ENCODE results near the gene ADGRF4. TPM values are rescaled to one million over a fixed set of nuclear protein-coding genes. Genes with fewer than 3 reads are reported as not detected.

The ADGRF4 gene
- total and polyA plus RNA-seq, 5 donors from 2014 or later = not detected

- H3K9me3 ChIP-seq (ENCODE audit: control insufficient read depth in 2 of 2, low read length in 2 of 2) = peaks cover 0 to 1% of the 10 kb centered on the region in 2 experiments
- Mint-ChIP-seq H3K36me3 (no peaks in the 10 kb centered on the region), H3K4me1 (no peaks in the 10 kb centered on the region), H3K27ac (no peak overlapping the region), H3K4me3 (no peak overlapping the region), H3K9me3 (peaks cover 0 to 2% (median 0%) of the 10 kb centered on the region in 7 donors), H3K27me3 (no peaks in the 10 kb centered on the region)
- no peaks in the 10 kb centered on the region for H3K27me3 ChIP-seq (ENCODE audit: control insufficient read depth, insufficient read depth, low read length)
- H3K4me3 ChIP-seq (ENCODE audit: low read depth, low read length) = no peak overlapping the region
- no peaks in the 10 kb centered on the region for H3K4me1 ChIP-seq (ENCODE audit: control insufficient read depth, insufficient read depth, low read length, poor library complexity, severe bottlenecking)
- ATAC-seq (ENCODE audit: low read depth in 2 of 2) = no peak
- H3K27ac ChIP-seq (ENCODE audit: insufficient read depth, low read length, poor library complexity, severe bottlenecking) = no peak overlapping the region
- no peak for DNase-seq
- no peaks in the 10 kb centered on the region for H3K36me3 ChIP-seq (ENCODE audit: control insufficient read depth, insufficient read depth, low read length)
These were observed 64.1 kb downstream of the ADGRF4 start for GRCh38 chr6:47762502-47762901.

DNA sequence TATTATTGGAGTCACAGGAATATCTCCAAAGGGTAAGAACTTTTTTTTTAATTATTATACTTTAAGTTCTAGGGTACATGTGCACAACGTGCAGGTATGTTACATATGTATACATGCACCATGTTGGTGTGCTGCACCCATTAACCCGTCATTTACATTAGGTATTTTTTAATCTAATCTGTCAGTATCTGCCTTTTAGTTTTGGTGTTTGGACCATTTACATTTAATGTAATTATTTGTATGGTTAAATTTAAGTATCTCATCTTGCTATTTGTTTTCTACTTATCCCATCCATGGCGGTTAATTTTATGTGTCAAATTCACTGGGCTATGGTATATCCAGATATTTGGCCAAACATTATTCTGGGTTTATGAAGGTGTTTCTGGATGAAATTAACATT, 68.1 kb downstream of the ADGRF4 start:
- Mint-ChIP-seq H3K27me3 (peaks cover 8% of the 10 kb centered on the region), H3K9me3 (peaks cover 0 to 2% (median 0%) of the 10 kb centered on the region in 7 donors), H3K4me1 (no peaks in the 10 kb centered on the region), H3K27ac (no peak overlapping the region), H3K4me3 (no peak overlapping the region), H3K36me3 (no peaks in the 10 kb centered on the region)
- Histone ChIP-seq H3K27ac (ENCODE audit: insufficient read depth, low read length, poor library complexity, severe bottlenecking) (no peak overlapping the region), H3K4me1 (ENCODE audit: control insufficient read depth, insufficient read depth, low read length, poor library complexity, severe bottlenecking) (no peaks in the 10 kb centered on the region), H3K9me3 (ENCODE audit: control insufficient read depth in 2 of 2, low read length in 2 of 2) (peaks cover 0 to 1% of the 10 kb centered on the region in 2 experiments), H3K4me3 (ENCODE audit: low read depth, low read length) (no peak overlapping the region), H3K36me3 (ENCODE audit: control insufficient read depth, insufficient read depth, low read length) (no peaks in the 10 kb centered on the region), H3K27me3 (ENCODE audit: control insufficient read depth, insufficient read depth, low read length) (no peaks in the 10 kb centered on the region)
- DNase-seq = no peak
- no peak for ATAC-seq (ENCODE audit: low read depth in 2 of 2)

- Histone ChIP-seq H3K4me1 (ENCODE audit: control insufficient read depth, insufficient read depth, low read length, poor library complexity, severe bottlenecking) (no peaks in the 10 kb centered on the region), H3K27me3 (ENCODE audit: control insufficient read depth, insufficient read depth, low read length) (no peaks in the 10 kb centered on the region), H3K9me3 (ENCODE audit: control insufficient read depth in 2 of 2, low read length in 2 of 2) (peaks cover 0 to 1% of the 10 kb centered on the region in 2 experiments), H3K4me3 (ENCODE audit: low read depth, low read length) (no peak overlapping the region), H3K36me3 (ENCODE audit: control insufficient read depth, insufficient read depth, low read length) (no peaks in the 10 kb centered on the region), H3K27ac (ENCODE audit: insufficient read depth, low read length, poor library complexity, severe bottlenecking) (no peak overlapping the region)
- Mint-ChIP-seq H3K9me3 (peaks cover 0 to 3% (median 0%) of the 10 kb centered on the region in 7 donors), H3K27ac (no peak overlapping the region), H3K27me3 (peaks cover 8% of the 10 kb centered on the region), H3K4me3 (no peak overlapping the region), H3K4me1 (no peaks in the 10 kb centered on the region), H3K36me3 (no peaks in the 10 kb centered on the region)
- ATAC-seq (ENCODE audit: low read depth in 2 of 2) = no peak
- no peak for DNase-seq
These were observed 68.7 kb downstream of the ADGRF4 start for GRCh38 chr6:47767102-47767501.

- H3K27me3 Mint-ChIP-seq = peaks cover 12% of the 10 kb centered on the region
- Histone ChIP-seq H3K4me3 (ENCODE audit: low read depth, low read length) (no peak overlapping the region), H3K36me3 (ENCODE audit: control insufficient read depth, insufficient read depth, low read length) (no peaks in the 10 kb centered on the region), H3K27ac (ENCODE audit: insufficient read depth, low read length, poor library complexity, severe bottlenecking) (no peak overlapping the region), H3K9me3 (ENCODE audit: control insufficient read depth in 2 of 2, low read length in 2 of 2) (peaks cover 0 to 1% of the 10 kb centered on the region in 2 experiments), H3K27me3 (ENCODE audit: control insufficient read depth, insufficient read depth, low read length) (no peaks in the 10 kb centered on the region), H3K4me1 (ENCODE audit: control insufficient read depth, insufficient read depth, low read length, poor library complexity, severe bottlenecking) (no peaks in the 10 kb centered on the region)
- DNase-seq (no peak), ATAC-seq (ENCODE audit: low read depth in 2 of 2) (no peak)
- H3K36me3 Mint-ChIP-seq = no peaks in the 10 kb centered on the region
- H3K4me1 Mint-ChIP-seq = no peaks in the 10 kb centered on the region
- no peak overlapping the region for H3K4me3 Mint-ChIP-seq
- H3K27ac Mint-ChIP-seq = no peak overlapping the region
- H3K9me3 Mint-ChIP-seq = peaks cover 0 to 3% (median 0%) of the 10 kb centered on the region in 7 donors
These were observed 71.6 kb downstream of the ADGRF4 start for GRCh38 chr6:47769982-47770381.

Other genes starting within 250 kb of the ADGRF4 start
- 30.5 TPM for gene CD2AP, start 220.8 kb upstream of the ADGRF4 start, total RNA-seq
- gene CD2AP, start 220.8 kb upstream of the ADGRF4 start, polyA plus RNA-seq = 1 to 10 TPM; 4.0 to 7.9 (median 6.0) TPM
- not detected for gene OPN5, start 83.5 kb downstream of the ADGRF4 start, total RNA-seq
- gene OPN5, start 83.5 kb downstream of the ADGRF4 start, polyA plus RNA-seq = not detected